Measurements from ENCODE around the gene PRDM16. TPM values are rescaled to one million over a fixed set of nuclear protein-coding genes. Genes with fewer than 3 reads are reported as not detected.

Gene PRDM16
- total and polyA plus RNA-seq, 4 donors, result 0.05 to 0.67 (median 0.19) TPM

GRCh38 chr1:3472088-3472850, 403.3 kb downstream of the PRDM16 start:
- no peak for TF ChIP-seq ZBTB33 (IDR thresholded peaks at IDR 0.05)
- no peak for TF ChIP-seq ATF3 (IDR thresholded peaks at IDR 0.05)
- no peak for TF ChIP-seq FOXA1 (IDR thresholded peaks at IDR 0.05)
- TF ChIP-seq TAF1 (conservative IDR thresholded peaks at IDR 0.05), result no peak
- TF ChIP-seq JUND (IDR thresholded peaks at IDR 0.05), result no peak
- TF ChIP-seq GABPA (IDR thresholded peaks at IDR 0.05 in 1 of 2, conservative IDR thresholded peaks at IDR 0.05 in 1 of 2), result no peak
- no peak for TF ChIP-seq REST (IDR thresholded peaks at IDR 0.05)
- no peak for TF ChIP-seq FOXA2 (IDR thresholded peaks at IDR 0.05)
- no peak for TF ChIP-seq RXRA (IDR thresholded peaks at IDR 0.05)
- TF ChIP-seq NR2F2 (IDR thresholded peaks at IDR 0.05), result no peak
- no peak for TF ChIP-seq YY1 (IDR thresholded peaks at IDR 0.05)
- no peak for TF ChIP-seq SP1 (IDR thresholded peaks at IDR 0.05)
- no peak for TF ChIP-seq HNF4G (IDR thresholded peaks at IDR 0.05)
- no peak for TF ChIP-seq HNF4A (conservative IDR thresholded peaks at IDR 0.05)
- TF ChIP-seq CTCF (IDR thresholded peaks at IDR 0.05; ENCODE audit: low read depth, low read length, missing input control), result no peak
- Histone ChIP-seq H3K9me3 (ENCODE audit: control insufficient read depth in 4 of 4, low read length in 3 of 4) (no peaks in the 10 kb centered on the region), H3K27ac (ENCODE audit: low read depth in 1 of 2, low read length in 2 of 2) (no peak overlapping the region), H3K9ac (ENCODE audit: low read depth in 1 of 2, low read length in 2 of 2) (no peak overlapping the region), H3K4me1 (ENCODE audit: control insufficient read depth in 4 of 4, insufficient read depth in 4 of 4, low read length in 3 of 4) (no peaks in the 10 kb centered on the region), H3K27me3 (ENCODE audit: control insufficient read depth in 4 of 4, insufficient read depth in 4 of 4, low read length in 3 of 4) (no peaks in the 10 kb centered on the region), H3K4me3 (ENCODE audit: low read depth in 1 of 3, low read length in 3 of 3) (no peak overlapping the region), H3K36me3 (ENCODE audit: control insufficient read depth in 4 of 4, insufficient read depth in 3 of 4, low read depth in 1 of 4, low read length in 3 of 4) (no peaks in the 10 kb centered on the region)
- 84% methylated on average over 25 of the region's 25 CpGs for WGBS
- DNase-seq (ENCODE audit: low spot score), result no peak

GRCh38 chr1:3472906-3473305, 403.9 kb downstream of the PRDM16 start:
- WGBS, result 95% methylated on average over 17 of the region's 17 CpGs
- no peaks in the 10 kb centered on the region for H3K27me3 ChIP-seq (ENCODE audit: control insufficient read depth in 4 of 4, insufficient read depth in 4 of 4, low read length in 3 of 4)
- H3K9me3 ChIP-seq (ENCODE audit: control insufficient read depth in 4 of 4, low read length in 3 of 4), result no peaks in the 10 kb centered on the region
- no peak overlapping the region for H3K4me3 ChIP-seq (ENCODE audit: low read depth in 1 of 3, low read length in 3 of 3)
- no peak overlapping the region for H3K27ac ChIP-seq (ENCODE audit: low read depth in 1 of 2, low read length in 2 of 2)
- TF ChIP-seq RXRA (IDR thresholded peaks at IDR 0.05) (no peak), NR2F2 (IDR thresholded peaks at IDR 0.05) (no peak), REST (IDR thresholded peaks at IDR 0.05) (no peak), SP1 (IDR thresholded peaks at IDR 0.05) (no peak), HNF4A (conservative IDR thresholded peaks at IDR 0.05) (no peak), HNF4G (IDR thresholded peaks at IDR 0.05) (no peak)
- no peaks in the 10 kb centered on the region for H3K36me3 ChIP-seq (ENCODE audit: control insufficient read depth in 4 of 4, insufficient read depth in 3 of 4, low read depth in 1 of 4, low read length in 3 of 4)
- DNase-seq (ENCODE audit: low spot score), result no peak
- no peak overlapping the region for H3K9ac ChIP-seq (ENCODE audit: low read depth in 1 of 2, low read length in 2 of 2)
- no peaks in the 10 kb centered on the region for H3K4me1 ChIP-seq (ENCODE audit: control insufficient read depth in 4 of 4, insufficient read depth in 4 of 4, low read length in 3 of 4)
